OCI-LY3 (cell line): ENCODE measurements around the gene ZNF550.

Experiments
- CTCF ChIP-seq: fragments of 200-600, 300-600 bp; sonication (generic); IDR thresholded peaks from 2 replicates; pipeline ENCODE4 v1.5.1; 2014; ENCODE audit warnings: antibody characterized with exemption, low read length, low read depth
- EZH2phosphoT487 ChIP-seq: fragments of 200-600 bp; shearing (Covaris generic); IDR thresholded peaks from 2 replicates; pipeline ENCODE4 v1.6.1; 2018; ENCODE audit warnings: antibody characterized with exemption, mixed run types, low read depth

GRCh38 chr19:57560049-57560491 is 407 bp upstream of the ZNF550 start:
- TF ChIP-seq CTCF (no peak), EZH2phosphoT487 (no peak)
